IMR-90 (cell line): Measurements from ENCODE around the gene NFAT5.
"Not testable (repeated sequence)": the region's sequence is repeated elsewhere in the genome, so short reads cannot be mapped to it uniquely, and the experiment has no call there.

Experiments used
- CEBPB ChIP-seq: IDR thresholded peaks from 2 replicates; pipeline ENCODE4 v1.6.1; 2012; ENCODE audit warnings: low read depth, low read length, improper control_type of control experiment
- CTCF ChIP-seq: conservative IDR thresholded peaks from 2 replicates; pipeline ENCODE4 v1.5.1; 2012; ENCODE audit warnings: mild to moderate bottlenecking, low read depth, low read length, improper control_type of control experiment
- ELK1 ChIP-seq: fragments of 150-350 bp; IDR thresholded peaks from 2 replicates; pipeline ENCODE4 v1.6.1; 2016; ENCODE audit warnings: low read depth, mild to moderate bottlenecking, low read length, moderate library complexity, borderline replicate concordance
- FOS ChIP-seq: fragments of 150-350 bp; IDR thresholded peaks from 2 replicates; pipeline ENCODE4 v1.6.1; 2016; ENCODE audit warnings: low read depth, low read length
- MAFK ChIP-seq: IDR thresholded peaks from 2 replicates; pipeline ENCODE4 v1.6.1; 2012; ENCODE audit warnings: low read depth, low read length, improper control_type of control experiment
- MAZ ChIP-seq: IDR thresholded peaks from 2 replicates; pipeline ENCODE4 v1.6.1; 2012; ENCODE audit warnings: low read depth, mild to moderate bottlenecking, low read length, improper control_type of control experiment, moderate library complexity, borderline replicate concordance
- MXI1 ChIP-seq: IDR thresholded peaks from 2 replicates; pipeline ENCODE4 v1.6.1; 2012; ENCODE audit warnings: low read depth, mild to moderate bottlenecking, low read length, moderate library complexity, borderline replicate concordance
- NFE2L2 ChIP-seq: fragments of 150-350 bp; IDR thresholded peaks from 2 replicates; pipeline ENCODE4 v1.6.1; 2016; ENCODE audit warnings: low read depth, mild to moderate bottlenecking, low read length
- POLR2A ChIP-seq: IDR thresholded peaks from 2 replicates; pipeline ENCODE4 v1.6.1; 2012; ENCODE audit warnings: mild to moderate bottlenecking, low read depth, low read length
- RAD21 ChIP-seq: IDR thresholded peaks from 2 replicates; pipeline ENCODE4 v1.6.1; 2012; ENCODE audit warnings: low read length, improper control_type of control experiment
- RFX5 ChIP-seq: IDR thresholded peaks from 2 replicates; pipeline ENCODE4 v1.8.0; 2012; ENCODE audit warnings: low read depth, mild to moderate bottlenecking, low read length, moderate library complexity
- SMC3 ChIP-seq: fragments of 150-350 bp; IDR thresholded peaks from 2 replicates; pipeline ENCODE4 v1.6.1; 2016; ENCODE audit warnings: low read depth, mild to moderate bottlenecking, antibody characterized with exemption, low read length, moderate library complexity
- USF2 ChIP-seq: fragments of 150-350 bp; IDR thresholded peaks from 2 replicates; pipeline ENCODE4 v1.6.1; 2017; ENCODE audit warnings: mild to moderate bottlenecking, antibody characterized with exemption, low read length, low read depth

- not testable (repeated sequence) for TF ChIP-seq CTCF, RAD21, POLR2A, USF2, RFX5, MAFK, FOS, CEBPB, MXI1, ELK1, SMC3, NFE2L2, MAZ
Measured at GRCh38 chr16:69561367-69561766, 4.4 kb upstream of the NFAT5 start.
